GM18951 (cell line): Measurements from ENCODE around the gene EHF.

Source experiments
- POLR2A ChIP-seq: IDR thresholded peaks from 4 replicates; pipeline ENCODE4 v1.6.1; 2011; ENCODE audit warnings: mild to moderate bottlenecking; ENCODE audit not compliant: insufficient read length, insufficient read depth; ENCODE audit errors: extremely low read depth
- in situ Hi-C: fragments of 300-500 bp; cut with MboI; formaldehyde crosslinking; loops from one replicate; pipeline ENCODE4 v1.12.0; 2022; ENCODE audit warnings: low sequenced_read_pairs, mixed read lengths, inconsistent platforms; ENCODE audit not compliant: unreplicated experiment

The EHF gene

DNA sequence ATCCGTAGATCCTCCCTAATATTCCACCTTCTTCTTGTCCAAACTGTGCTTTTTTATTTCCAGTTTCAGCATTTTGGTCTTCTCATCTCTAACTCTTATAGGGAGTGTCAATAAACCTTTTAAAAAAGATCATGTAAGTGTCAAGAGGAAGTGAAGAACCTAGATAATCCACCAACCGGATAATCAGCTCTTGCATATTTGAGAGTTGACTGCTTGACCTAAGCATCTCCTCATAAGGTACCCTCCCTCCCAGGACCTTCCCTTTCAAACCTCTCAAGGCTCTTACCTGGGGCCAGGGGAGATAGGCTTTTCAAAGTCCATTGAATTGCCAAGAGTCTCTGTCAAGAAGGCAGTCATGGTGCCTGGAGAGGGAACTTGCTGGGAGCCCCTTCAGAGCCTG is 691 bp upstream of the EHF start:
- in situ Hi-C loops = no loop called here
- TF ChIP-seq POLR2A = no peak

DNA sequence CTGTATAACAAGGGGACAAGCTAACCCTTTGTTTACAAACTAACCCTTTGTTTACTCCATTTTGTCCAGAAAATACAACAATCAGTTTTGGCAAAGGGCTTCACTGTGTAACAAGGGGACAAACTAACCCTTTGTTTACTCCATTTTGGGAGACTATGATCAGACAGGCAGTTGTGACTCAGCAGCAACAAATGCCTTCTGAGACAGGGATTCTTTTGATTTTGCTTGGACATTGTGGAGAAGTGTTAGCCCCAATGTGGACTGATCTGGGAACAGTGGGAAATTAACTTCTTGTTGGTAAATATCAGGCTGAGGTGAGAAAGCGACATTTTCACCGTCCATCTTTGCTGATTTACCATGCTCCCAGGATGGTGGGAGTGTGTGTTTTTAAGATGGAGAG is 983 bp downstream of the EHF start:
- TF ChIP-seq POLR2A = no peak
- in situ Hi-C loops = no loop called here

DNA sequence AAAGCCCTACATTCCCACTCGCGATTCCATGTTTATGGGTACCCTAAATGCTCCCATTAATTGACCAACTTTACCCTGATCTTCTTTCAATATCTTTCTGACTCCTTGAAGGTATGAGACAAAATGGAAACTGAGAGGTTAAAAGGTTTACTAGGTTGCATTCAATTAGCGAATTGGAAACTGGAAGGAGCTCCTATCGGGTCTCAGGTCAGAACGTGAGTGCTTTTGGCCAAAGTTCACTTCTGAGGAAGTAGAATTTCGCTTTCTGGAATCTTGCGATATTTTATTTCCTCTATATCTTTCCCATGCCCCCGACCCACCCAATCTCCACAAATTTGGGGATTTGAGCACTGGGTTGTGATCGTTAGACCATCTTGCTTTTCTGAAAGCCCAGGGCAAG is 2.6 kb downstream of the EHF start:
- in situ Hi-C loops = no loop called here
- TF ChIP-seq POLR2A = no peak

DNA sequence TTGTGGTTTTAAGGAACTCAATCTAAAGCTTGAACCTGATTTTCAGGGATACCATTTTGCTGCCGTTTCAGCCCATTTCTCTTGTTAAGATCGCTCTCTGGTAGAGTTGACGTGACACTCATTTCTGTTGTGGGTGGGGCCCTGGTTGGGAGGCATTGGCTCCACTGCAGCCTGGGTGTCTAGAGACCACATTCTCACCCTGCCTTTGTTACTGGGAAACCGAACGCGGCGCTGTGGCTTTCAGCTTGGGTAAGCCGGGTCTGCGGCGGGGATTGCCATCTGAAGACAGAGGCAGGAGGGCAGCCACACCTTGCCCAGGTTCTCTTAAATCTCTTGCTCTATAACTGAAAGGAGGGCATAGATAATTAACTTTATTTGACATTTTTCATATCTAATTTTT is 3.2 kb downstream of the EHF start:
- in situ Hi-C loops = no loop called here
- no peak for TF ChIP-seq POLR2A

DNA sequence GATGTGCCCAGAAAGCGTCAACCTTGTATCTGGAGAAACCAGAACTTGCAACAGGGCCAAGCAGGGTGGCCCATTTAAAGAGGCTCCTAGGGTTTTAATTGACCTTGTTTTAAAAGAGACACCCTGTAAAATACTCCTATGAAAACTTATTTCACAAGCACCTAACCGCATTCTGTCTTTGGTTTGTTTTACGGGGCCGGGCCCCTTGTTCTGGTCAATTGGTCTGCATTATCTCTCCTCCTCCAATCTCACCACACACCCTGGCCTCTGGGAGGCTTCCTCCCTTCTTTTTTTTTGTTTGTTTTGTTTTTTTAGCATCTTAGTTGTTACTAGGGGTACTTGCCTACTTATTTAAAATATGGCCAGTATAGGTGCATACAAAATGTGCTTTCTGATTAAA is 4.7 kb downstream of the EHF start:
- in situ Hi-C loops = no loop called here

DNA sequence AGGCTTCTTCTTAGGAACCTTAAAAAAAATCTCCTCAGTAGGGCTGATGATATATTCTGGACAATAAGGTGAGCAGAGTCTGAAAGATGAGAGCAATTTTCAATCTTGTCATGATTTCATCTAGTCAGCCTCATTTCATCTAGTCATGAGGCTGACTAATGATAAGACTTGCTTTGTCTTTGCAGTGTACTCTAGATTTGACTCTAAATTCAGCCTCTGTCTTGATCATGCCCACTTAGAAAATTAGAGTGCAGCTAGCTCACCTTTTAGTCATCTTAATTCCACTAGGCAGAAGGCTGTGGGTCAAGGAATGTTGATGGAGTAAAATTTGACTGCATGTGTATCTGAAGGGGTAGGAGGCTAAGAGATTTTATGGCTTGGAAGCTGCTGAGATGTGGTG is 5.5 kb downstream of the EHF start:
- in situ Hi-C loops = no loop called here
- no peak for TF ChIP-seq POLR2A

More for the DNA sequence above, 4.7 kb downstream of the EHF start:
- no peak for TF ChIP-seq POLR2A

DNA sequence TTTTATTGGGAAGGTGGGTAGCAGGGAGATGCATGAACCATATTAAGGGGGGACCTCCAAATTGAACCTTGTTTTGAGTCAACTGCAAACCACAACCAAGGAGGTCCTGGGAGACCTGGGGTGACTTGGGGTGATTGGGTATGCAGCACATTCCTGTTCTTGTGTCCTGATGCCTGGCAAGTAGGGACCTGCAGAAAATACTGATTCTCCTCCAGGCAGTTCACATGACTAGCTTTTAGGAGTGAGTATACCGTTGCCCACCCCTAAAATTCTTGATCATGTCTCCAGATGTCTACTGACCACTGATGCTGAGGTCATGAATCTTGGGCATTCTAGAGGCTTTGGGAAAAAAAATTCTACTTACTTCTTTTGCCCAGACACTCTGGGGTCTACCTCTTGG is 6.3 kb downstream of the EHF start:
- no peak for TF ChIP-seq POLR2A
- in situ Hi-C loops = no loop called here

DNA sequence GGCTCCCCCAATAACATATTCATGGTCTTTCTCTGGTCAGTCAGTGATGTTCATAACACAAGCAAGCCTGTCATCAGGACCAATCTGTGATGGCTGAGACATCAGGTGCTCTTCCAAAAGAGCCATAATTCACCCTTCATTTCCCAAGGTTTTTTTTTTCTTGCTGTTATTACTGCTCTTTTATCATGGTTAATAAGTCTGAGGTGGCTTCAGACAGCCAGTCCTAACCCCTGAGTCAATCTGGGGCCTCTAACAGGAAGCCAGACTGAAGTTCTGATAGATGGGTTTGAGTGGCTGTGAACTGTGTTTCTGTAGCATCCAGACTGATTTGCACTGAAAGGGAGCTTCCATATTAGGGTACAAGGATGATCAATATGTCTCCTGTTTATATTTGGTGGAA is 8.8 kb downstream of the EHF start:
- TF ChIP-seq POLR2A = no peak
- in situ Hi-C loops = no loop called here

DNA sequence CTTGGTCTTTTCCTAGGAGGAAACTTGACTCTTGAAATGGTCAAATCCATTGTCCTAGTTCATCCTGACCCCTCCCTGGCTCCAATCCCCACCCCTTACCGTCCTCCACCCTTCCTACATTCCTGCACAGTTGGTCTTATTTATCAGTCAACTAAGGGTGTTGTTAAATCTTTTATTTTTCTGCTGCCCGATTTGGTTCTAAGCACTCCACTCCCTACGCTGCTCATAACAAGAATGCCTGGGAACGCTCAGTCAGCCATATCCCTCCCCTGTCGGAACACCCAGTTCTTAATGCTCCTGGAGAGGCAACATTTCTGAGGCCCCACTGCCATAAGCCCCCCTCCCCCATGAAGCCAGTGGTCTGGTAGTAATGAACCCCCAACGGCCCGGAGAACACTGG is 9.7 kb downstream of the EHF start:
- TF ChIP-seq POLR2A = no peak
- in situ Hi-C loops = no loop called here

DNA sequence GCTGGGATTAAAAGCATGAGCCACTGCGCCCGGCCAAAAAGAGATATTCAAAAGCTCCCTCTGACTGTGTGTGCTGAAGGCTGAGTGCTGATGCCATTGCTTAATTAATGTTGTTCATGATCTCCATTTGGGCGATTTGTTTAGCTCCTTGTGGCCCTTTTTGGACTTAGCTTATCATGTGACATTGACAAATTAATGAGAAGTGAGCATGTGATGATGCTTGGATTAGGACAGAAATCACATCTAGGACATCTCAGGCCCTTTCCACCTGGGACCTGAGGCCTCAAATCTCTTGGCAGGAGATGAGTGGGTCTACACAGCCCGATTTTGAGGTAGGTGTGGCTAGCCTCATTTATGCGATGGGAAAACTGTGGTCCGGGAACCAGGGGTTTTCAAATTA is 10.4 kb downstream of the EHF start:
- TF ChIP-seq POLR2A = no peak
- in situ Hi-C loops = no loop called here

DNA sequence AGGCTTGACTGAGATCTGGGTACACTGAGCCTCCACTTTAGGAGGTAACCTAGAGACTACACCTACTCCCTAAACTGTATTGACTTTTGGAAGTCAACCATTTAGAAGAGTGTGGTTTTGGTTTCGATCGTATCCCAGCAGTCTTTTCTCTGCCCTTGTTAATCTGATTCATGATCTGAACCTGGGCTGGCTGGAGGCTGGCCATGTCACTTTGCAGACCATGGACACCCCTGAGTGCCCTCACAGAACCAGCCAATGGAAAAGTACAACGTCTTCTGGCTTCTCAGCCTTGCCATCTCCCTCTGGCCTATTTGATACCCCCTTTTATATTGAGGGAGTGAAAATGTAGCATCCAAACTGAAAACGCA is 10.8 kb downstream of the EHF start:
- in situ Hi-C loops = no loop called here
- TF ChIP-seq POLR2A = no peak

DNA sequence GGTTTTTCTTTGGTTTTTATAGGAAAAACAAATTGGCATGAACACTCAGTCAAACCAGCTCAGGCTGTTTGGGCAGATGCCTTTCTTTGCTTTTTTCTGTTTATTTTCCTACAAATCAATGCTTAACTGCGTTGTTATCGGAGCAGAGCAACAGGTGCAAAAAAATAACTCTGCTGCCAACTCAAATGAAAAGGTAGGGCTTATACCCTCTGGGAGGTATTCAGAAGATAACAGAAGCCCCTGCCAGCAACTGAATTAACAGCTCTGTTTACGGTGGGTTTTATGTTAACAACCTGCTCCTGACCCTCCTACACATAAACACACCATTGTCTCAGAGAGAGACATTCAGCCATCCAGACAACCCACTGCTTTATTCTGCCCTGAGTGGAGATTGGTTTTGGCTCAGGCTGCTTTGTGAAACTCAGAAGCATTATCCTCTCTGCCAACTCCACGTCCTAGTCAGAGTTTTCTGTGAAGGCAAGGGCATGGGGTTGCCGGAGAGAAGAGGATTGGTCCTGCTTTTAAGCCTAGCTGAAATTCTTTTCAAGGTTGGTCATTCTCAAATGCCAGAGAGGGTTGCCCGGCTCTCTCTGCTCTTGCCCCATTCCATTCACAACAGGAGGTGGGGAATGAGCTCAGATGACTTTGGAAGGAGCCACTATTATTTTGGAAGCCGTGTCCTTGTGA is 11.4 kb downstream of the EHF start:
- in situ Hi-C loops = no loop called here
- no peak for TF ChIP-seq POLR2A

DNA sequence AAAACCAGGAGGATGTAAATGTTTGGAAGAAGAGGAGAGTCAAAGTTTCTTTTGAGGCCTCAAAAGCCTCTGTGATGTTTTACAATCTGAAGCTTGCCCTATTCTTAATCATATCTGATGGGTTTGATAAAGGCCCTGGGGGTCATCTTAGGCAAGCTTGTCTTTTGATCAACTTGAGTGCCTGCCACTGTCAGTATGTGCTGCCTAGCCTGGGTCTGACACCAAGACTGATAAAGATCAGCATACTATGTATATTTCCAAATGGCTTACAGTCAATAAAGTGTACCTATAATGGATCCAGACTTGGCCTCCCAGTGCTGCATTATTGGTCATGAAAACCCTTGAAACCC is 12.7 kb downstream of the EHF start:
- in situ Hi-C loops = no loop called here
- TF ChIP-seq POLR2A = no peak

DNA sequence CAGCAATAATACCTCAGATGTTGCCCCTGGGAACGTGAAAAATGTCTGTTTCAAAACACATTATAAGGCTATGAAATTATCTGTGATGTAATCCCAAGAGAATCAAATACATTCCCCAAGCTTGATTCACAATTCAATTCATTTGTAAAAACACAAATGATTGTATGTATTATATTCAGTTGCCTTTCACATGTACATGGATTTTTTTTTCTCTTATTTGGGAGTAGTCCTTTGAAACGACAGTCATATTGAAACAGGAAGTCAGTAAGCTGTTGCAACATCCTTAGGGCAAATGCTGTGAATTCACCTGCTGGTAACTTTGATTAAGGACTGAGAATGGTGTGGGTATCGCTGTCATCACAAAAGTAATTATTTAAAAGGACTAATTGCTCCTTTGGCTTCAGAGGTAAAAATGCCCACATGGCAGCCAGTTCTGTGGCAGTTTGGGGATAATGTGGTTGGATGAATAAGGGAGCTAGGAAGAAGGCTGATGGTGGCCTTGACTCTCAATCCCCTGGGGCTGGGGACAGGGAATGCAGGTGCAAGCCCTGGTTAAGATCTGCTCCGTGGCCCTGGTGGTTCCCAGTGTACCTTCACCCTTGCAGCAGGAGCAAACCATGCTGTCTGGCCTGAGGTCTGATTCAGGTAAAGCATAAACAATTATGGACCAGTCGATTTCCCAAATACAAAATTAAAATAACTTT is 13.2 kb downstream of the EHF start:
- no peak for TF ChIP-seq POLR2A
- in situ Hi-C loops = no loop called here
